WERI-Rb-1 (cell line): ENCODE data around the gene SMIM14.
"Not testable (repeated sequence)": the region's sequence is repeated elsewhere in the genome, so short reads cannot be mapped to it uniquely, and the experiment has no call there.

ENCODE experiments used
- DNase-seq: peaks from one replicate; pipeline ENCODE4 v3.0.0-alpha.2; 2020
- H3K27ac ChIP-seq: fragments of 250-450 bp; sonication (Bioruptor Pico); 2 replicates; pipeline ENCODE4 v1.5.1; 2020; ENCODE audit warnings: mild to moderate bottlenecking, moderate library complexity
- H3K27me3 ChIP-seq: fragments of 250-450 bp; sonication (Bioruptor Pico); 2 replicates; pipeline ENCODE4 v1.5.1; 2021; ENCODE audit warnings: mild to moderate bottlenecking, low read depth, moderate library complexity; ENCODE audit not compliant: insufficient read depth, severe bottlenecking
- H3K36me3 ChIP-seq: fragments of 250-450 bp; sonication (Bioruptor Pico); 2 replicates; pipeline ENCODE4 v1.5.1; 2020; ENCODE audit warnings: mild to moderate bottlenecking, moderate library complexity
- H3K4me3 ChIP-seq: 2 replicates; pipeline ENCODE4 v1.5.1; 2011; ENCODE audit warnings: low read depth, mild to moderate bottlenecking, control low read depth, low read length
- H3K9me3 ChIP-seq: fragments of 250-450 bp; sonication (Bioruptor Pico); 2 replicates; pipeline ENCODE4 v1.5.1; 2021; ENCODE audit warnings: mild to moderate bottlenecking, moderate library complexity; ENCODE audit not compliant: severe bottlenecking
- CTCF ChIP-seq: IDR thresholded peaks from 2 replicates; pipeline ENCODE4 v1.5.1; 2011; ENCODE audit warnings: low read depth, mild to moderate bottlenecking, control low read depth, inconsistent platforms, low read length

Gene SMIM14

GRCh38 chr4:39518484-39518883, 120.2 kb downstream of the SMIM14 start:
- TF ChIP-seq CTCF = no peak
- Histone ChIP-seq H3K27ac (no peak overlapping the region), H3K9me3 (no peaks in the 10 kb centered on the region), H3K27me3 (no peaks in the 10 kb centered on the region), H3K36me3 (peaks cover 49% of the 10 kb centered on the region), H3K4me3 (no peak overlapping the region)
- DNase-seq = no peak

- H3K9me3 ChIP-seq = no peaks in the 10 kb centered on the region
- DNase-seq = no peak
- peaks cover 66% of the 10 kb centered on the region for H3K36me3 ChIP-seq
- H3K27me3 ChIP-seq = no peaks in the 10 kb centered on the region
- no peak overlapping the region for H3K27ac ChIP-seq
- no peak overlapping the region for H3K4me3 ChIP-seq
- no peak for TF ChIP-seq CTCF
These were observed 122.2 kb downstream of the SMIM14 start for GRCh38 chr4:39516407-39516966.

GRCh38 chr4:39515669-39516401, 122.8 kb downstream of the SMIM14 start:
- not testable (repeated sequence) for DNase-seq, H3K27me3 ChIP-seq, H3K9me3 ChIP-seq, H3K27ac ChIP-seq, H3K4me3 ChIP-seq
- H3K36me3 ChIP-seq = peaks cover 66% of the 10 kb centered on the region

- no peak for DNase-seq
- no peak overlapping the region for H3K4me3 ChIP-seq
- no peak overlapping the region for H3K27ac ChIP-seq
- H3K9me3 ChIP-seq = no peaks in the 10 kb centered on the region
- peaks cover 72% of the 10 kb centered on the region for H3K36me3 ChIP-seq
- no peak for TF ChIP-seq CTCF
- H3K27me3 ChIP-seq = no peaks in the 10 kb centered on the region
These were observed 123.7 kb downstream of the SMIM14 start for GRCh38 chr4:39514888-39515401.

GRCh38 chr4:39514266-39514665, 124.4 kb downstream of the SMIM14 start:
- H3K27me3 ChIP-seq, H3K4me3 ChIP-seq, H3K9me3 ChIP-seq, H3K27ac ChIP-seq, DNase-seq: not testable (repeated sequence)
- H3K36me3 ChIP-seq = peaks cover 72% of the 10 kb centered on the region

- Histone ChIP-seq H3K27me3 (no peaks in the 10 kb centered on the region), H3K36me3 (peaks cover 82% of the 10 kb centered on the region), H3K4me3 (no peak overlapping the region), H3K27ac (no peak overlapping the region), H3K9me3 (no peaks in the 10 kb centered on the region)
- no peak for DNase-seq
- TF ChIP-seq CTCF = no peak
These were observed 128.2 kb downstream of the SMIM14 start for GRCh38 chr4:39510348-39510929.
